Lower leg skin (tissue), 3 donors: ENCODE results near the gene FIBCD1.

Experiments used
- CTCF ChIP-seq, 3 donors: fragments of 450-650 bp; IDR thresholded peaks; one replicate each; pipeline ENCODE4 v1.5.1; 2016; ENCODE audit warnings: antibody characterized with exemption in 3 of 3, mild to moderate bottlenecking in 3 of 3, moderate library complexity in 2 of 3
- POLR2A ChIP-seq, 2 donors: fragments of 450-650 bp; IDR thresholded peaks; one replicate each; pipeline ENCODE4 v1.6.1; 2016 to 2017; ENCODE audit warnings: antibody characterized with exemption in 2 of 2, mild to moderate bottlenecking in 1 of 2, moderate library complexity in 1 of 2

GRCh38 chr9:130866474-130866965 is 72.5 kb downstream of the FIBCD1 start:
- peak in 1 of 3 donors; percentile 29 for TF ChIP-seq CTCF (IDR thresholded peaks at IDR 0.05)
- TF ChIP-seq POLR2A (IDR thresholded peaks at IDR 0.05) = no peak
